ENCODE results near the gene KIAA0408.
A peak's percentile ranks its signal among the peaks of the same experiment; 100 is the strongest.
"Not testable (repeated sequence)": the region's sequence is repeated elsewhere in the genome, so short reads cannot be mapped to it uniquely, and the experiment has no call there.

The KIAA0408 gene

GRCh38 chr6:127446356-127446755, 12.8 kb downstream of the KIAA0408 start:
- H3K9me3 ChIP-seq (ENCODE audit: control insufficient read depth, low read length) = no peaks in the 10 kb centered on the region
- H3K36me3 ChIP-seq (ENCODE audit: control insufficient read depth, insufficient read depth, low read length) = peaks cover 31% of the 10 kb centered on the region
- WGBS, 2 experiments (ENCODE audit: insufficient coverage in 2 of 2) = 93 to 100% methylated on average over 7 of the region's 7 CpGs
- H3K27ac ChIP-seq (ENCODE audit: low read depth, low read length, severe bottlenecking) = no peak overlapping the region
- no peaks in the 10 kb centered on the region for H3K4me1 ChIP-seq (ENCODE audit: control insufficient read depth, insufficient read depth, low read length, poor library complexity, severe bottlenecking)
- no peak overlapping the region for H3K4me3 ChIP-seq (ENCODE audit: extremely low read depth, insufficient read depth, low read length, poor library complexity, severe bottlenecking)

GRCh38 chr6:127441881-127442280, 17.3 kb downstream of the KIAA0408 start:
- Histone ChIP-seq H3K4me1 (ENCODE audit: control insufficient read depth, insufficient read depth, low read length, poor library complexity, severe bottlenecking) (no peaks in the 10 kb centered on the region), H3K36me3 (ENCODE audit: control insufficient read depth, insufficient read depth, low read length) (peaks cover 21% of the 10 kb centered on the region), H3K27ac (ENCODE audit: low read depth, low read length, severe bottlenecking) (no peak overlapping the region), H3K9me3 (ENCODE audit: control insufficient read depth, low read length) (no peaks in the 10 kb centered on the region), H3K4me3 (ENCODE audit: extremely low read depth, insufficient read depth, low read length, poor library complexity, severe bottlenecking) (no peak overlapping the region)
- WGBS, 2 experiments (ENCODE audit: insufficient coverage in 2 of 2) = no CpG with 5 or more reads among the region's 1 CpG

- Histone ChIP-seq H3K27ac (ENCODE audit: low read depth, low read length, severe bottlenecking) (no peak overlapping the region), H3K4me1 (ENCODE audit: control insufficient read depth, insufficient read depth, low read length, poor library complexity, severe bottlenecking) (no peaks in the 10 kb centered on the region), H3K4me3 (ENCODE audit: extremely low read depth, insufficient read depth, low read length, poor library complexity, severe bottlenecking) (no peak overlapping the region), H3K9me3 (ENCODE audit: control insufficient read depth, low read length) (no peaks in the 10 kb centered on the region), H3K36me3 (ENCODE audit: control insufficient read depth, insufficient read depth, low read length) (peaks cover 13% of the 10 kb centered on the region)
- no CpG with 5 or more reads among the region's 2 CpGs for WGBS, 2 experiments (ENCODE audit: insufficient coverage in 2 of 2)
Observed at GRCh38 chr6:127439718-127440117, 19.5 kb downstream of the KIAA0408 start.

- WGBS, 2 experiments (ENCODE audit: insufficient coverage in 2 of 2) = 77 to 93% methylated on average over 3 of the region's 3 CpGs
- Histone ChIP-seq H3K4me3 (ENCODE audit: extremely low read depth, insufficient read depth, low read length, poor library complexity, severe bottlenecking) (no peak overlapping the region), H3K27ac (ENCODE audit: low read depth, low read length, severe bottlenecking) (no peak overlapping the region), H3K4me1 (ENCODE audit: control insufficient read depth, insufficient read depth, low read length, poor library complexity, severe bottlenecking) (no peaks in the 10 kb centered on the region), H3K36me3 (ENCODE audit: control insufficient read depth, insufficient read depth, low read length) (peaks cover 4% of the 10 kb centered on the region), H3K9me3 (ENCODE audit: control insufficient read depth, low read length) (no peaks in the 10 kb centered on the region)
Observed at GRCh38 chr6:127436578-127437110, 22.5 kb downstream of the KIAA0408 start.

GRCh38 chr6:127435626-127436220, 23.5 kb downstream of the KIAA0408 start:
- no peaks in the 10 kb centered on the region for H3K9me3 ChIP-seq (ENCODE audit: control insufficient read depth, low read length)
- no peak overlapping the region for H3K27ac ChIP-seq (ENCODE audit: low read depth, low read length, severe bottlenecking)
- WGBS, 2 experiments (ENCODE audit: insufficient coverage in 2 of 2) = 60 to 100% methylated on average over 1 to 3 of the region's 7 CpGs

GRCh38 chr6:127434651-127435050, 24.5 kb downstream of the KIAA0408 start:
- Histone ChIP-seq H3K4me3 (ENCODE audit: extremely low read depth, insufficient read depth, low read length, poor library complexity, severe bottlenecking) (no peak overlapping the region), H3K36me3 (ENCODE audit: control insufficient read depth, insufficient read depth, low read length) (no peaks in the 10 kb centered on the region), H3K4me1 (ENCODE audit: control insufficient read depth, insufficient read depth, low read length, poor library complexity, severe bottlenecking) (no peaks in the 10 kb centered on the region), H3K9me3 (ENCODE audit: control insufficient read depth, low read length) (no peaks in the 10 kb centered on the region), H3K27ac (ENCODE audit: low read depth, low read length, severe bottlenecking) (no peak overlapping the region)

More at GRCh38 chr6:127435626-127436220, 23.5 kb downstream of the KIAA0408 start:
- Histone ChIP-seq H3K36me3 (ENCODE audit: control insufficient read depth, insufficient read depth, low read length) (peaks cover 1% of the 10 kb centered on the region), H3K4me3 (ENCODE audit: extremely low read depth, insufficient read depth, low read length, poor library complexity, severe bottlenecking) (no peak overlapping the region), H3K4me1 (ENCODE audit: control insufficient read depth, insufficient read depth, low read length, poor library complexity, severe bottlenecking) (no peaks in the 10 kb centered on the region)

GRCh38 chr6:127428562-127428961, 30.6 kb downstream of the KIAA0408 start:
- H3K4me3 ChIP-seq (ENCODE audit: extremely low read depth, insufficient read depth, low read length, poor library complexity, severe bottlenecking) = not testable (repeated sequence)
- WGBS, 2 experiments (ENCODE audit: insufficient coverage in 2 of 2) = 85 to 95% methylated on average over 7 to 9 of the region's 9 CpGs

GRCh38 chr6:127423921-127424320, 35.3 kb downstream of the KIAA0408 start:
- Histone ChIP-seq H3K9me3 (ENCODE audit: control insufficient read depth, low read length) (no peaks in the 10 kb centered on the region), H3K27ac (ENCODE audit: low read depth, low read length, severe bottlenecking) (no peak overlapping the region), H3K4me1 (ENCODE audit: control insufficient read depth, insufficient read depth, low read length, poor library complexity, severe bottlenecking) (no peaks in the 10 kb centered on the region), H3K4me3 (ENCODE audit: extremely low read depth, insufficient read depth, low read length, poor library complexity, severe bottlenecking) (no peak overlapping the region), H3K36me3 (ENCODE audit: control insufficient read depth, insufficient read depth, low read length) (no peaks in the 10 kb centered on the region)
- no CpG with 5 or more reads among the region's 2 CpGs for WGBS, 2 experiments (ENCODE audit: insufficient coverage in 2 of 2)

More at GRCh38 chr6:127428562-127428961, 30.6 kb downstream of the KIAA0408 start:
- not testable (repeated sequence) for H3K36me3 ChIP-seq (ENCODE audit: control insufficient read depth, insufficient read depth, low read length); H3K9me3 ChIP-seq (ENCODE audit: control insufficient read depth, low read length); H3K27ac ChIP-seq (ENCODE audit: low read depth, low read length, severe bottlenecking); H3K4me1 ChIP-seq (ENCODE audit: control insufficient read depth, insufficient read depth, low read length, poor library complexity, severe bottlenecking)

GRCh38 chr6:127421164-127421563, 38.0 kb downstream of the KIAA0408 start:
- H3K27ac ChIP-seq (ENCODE audit: low read depth, low read length, severe bottlenecking); H3K36me3 ChIP-seq (ENCODE audit: control insufficient read depth, insufficient read depth, low read length); H3K4me3 ChIP-seq (ENCODE audit: extremely low read depth, insufficient read depth, low read length, poor library complexity, severe bottlenecking); H3K9me3 ChIP-seq (ENCODE audit: control insufficient read depth, low read length); H3K4me1 ChIP-seq (ENCODE audit: control insufficient read depth, insufficient read depth, low read length, poor library complexity, severe bottlenecking): not testable (repeated sequence)
- 0 to 83% methylated on average over 1 of the region's 3 CpGs for WGBS, 2 experiments (ENCODE audit: insufficient coverage in 2 of 2)

- no peaks in the 10 kb centered on the region for H3K4me1 ChIP-seq (ENCODE audit: control insufficient read depth, insufficient read depth, low read length, poor library complexity, severe bottlenecking)
- H3K36me3 ChIP-seq (ENCODE audit: control insufficient read depth, insufficient read depth, low read length) = no peaks in the 10 kb centered on the region
- 0% methylated on average over 2 of the region's 2 CpGs for WGBS, 2 experiments (ENCODE audit: insufficient coverage in 2 of 2)
- H3K4me3 ChIP-seq (ENCODE audit: extremely low read depth, insufficient read depth, low read length, poor library complexity, severe bottlenecking) = no peak overlapping the region
- no peaks in the 10 kb centered on the region for H3K9me3 ChIP-seq (ENCODE audit: control insufficient read depth, low read length)
- H3K27ac ChIP-seq (ENCODE audit: low read depth, low read length, severe bottlenecking) = peak overlapping the region; percentile 17
Observed at GRCh38 chr6:127420556-127420955, 38.6 kb downstream of the KIAA0408 start.

GRCh38 chr6:127415096-127415495, 44.1 kb downstream of the KIAA0408 start:
- WGBS, 2 experiments (ENCODE audit: insufficient coverage in 2 of 2) = 83 to 94% methylated on average over 1 to 2 of the region's 2 CpGs
- H3K36me3 ChIP-seq (ENCODE audit: control insufficient read depth, insufficient read depth, low read length) = no peaks in the 10 kb centered on the region

More at GRCh38 chr6:127415096-127415495, 44.1 kb downstream of the KIAA0408 start:
- H3K27ac ChIP-seq (ENCODE audit: low read depth, low read length, severe bottlenecking) = no peak overlapping the region
- H3K4me1 ChIP-seq (ENCODE audit: control insufficient read depth, insufficient read depth, low read length, poor library complexity, severe bottlenecking) = peaks cover 4% of the 10 kb centered on the region
- no peak overlapping the region for H3K4me3 ChIP-seq (ENCODE audit: extremely low read depth, insufficient read depth, low read length, poor library complexity, severe bottlenecking)
- H3K9me3 ChIP-seq (ENCODE audit: control insufficient read depth, low read length) = no peaks in the 10 kb centered on the region

Measured in mesodermal cell (in vitro differentiated cells).